Naive thymus-derived CD4-positive, alpha-beta T cell (primary cell): Measurements from ENCODE around the gene CYP27C1. TPM values are rescaled to one million over a fixed set of nuclear protein-coding genes. Genes with fewer than 3 reads are reported as not detected.

Experiments
- ATAC-seq: fragments of 150-1000 bp; cut with Tn5 transposase; 2 replicates; pipeline ENCODE4 v1.10.0; 2021; ENCODE audit warnings: mild to moderate bottlenecking, moderate library complexity
- CTCF ChIA-PET: fragments of 350-600 bp; sonication (Branson Sonifier 250); formaldehyde crosslinking; loops from one replicate; lab custom pipeline; 2021; ENCODE audit warnings: antibody characterized with exemption; lab: Charles Lee
- POLR2A ChIA-PET: fragments of 350-600 bp; sonication (Branson Sonifier 250); formaldehyde crosslinking; loops from one replicate; lab custom pipeline; 2021; ENCODE audit warnings: antibody characterized with exemption, inconsistent platforms; lab: Charles Lee
- DNase-seq, 9 donors: peaks; one replicate each; pipeline versions ENCODE4 v3.0.0 to v3.0.0-alpha.2; 2020 to 2022; ENCODE audit warnings: mixed read lengths in 1 of 9
- H3K27ac ChIP-seq: one replicate; pipeline ENCODE4 v1.7.0; 2013; ENCODE audit warnings: mild to moderate bottlenecking, low read depth, low read length, moderate library complexity
- H3K27me3 ChIP-seq, 2 donors: one replicate each; pipeline ENCODE4 v1.7.0; 2013; ENCODE audit warnings: low read length in 2 of 2, mild to moderate bottlenecking in 2 of 2, moderate library complexity in 2 of 2; ENCODE audit not compliant: control insufficient read depth in 2 of 2, insufficient read depth in 2 of 2
- H3K36me3 ChIP-seq, 3 experiments: 1 replicate in 2 of 3; 2 replicates in 1 of 3; pipeline ENCODE4 v1.7.0; 2013; ENCODE audit warnings: low read length in 3 of 3, mild to moderate bottlenecking in 3 of 3, moderate library complexity in 1 of 3; ENCODE audit not compliant: insufficient read depth in 3 of 3, control insufficient read depth in 2 of 3
- H3K4me1 ChIP-seq, 2 donors: one replicate each; pipeline ENCODE4 v1.7.0; 2013; ENCODE audit warnings: low read length in 2 of 2, mild to moderate bottlenecking in 2 of 2, moderate library complexity in 1 of 2; ENCODE audit not compliant: control insufficient read depth in 2 of 2, insufficient read depth in 2 of 2
- H3K4me3 ChIP-seq: 2 replicates; pipeline ENCODE4 v1.7.0; 2013; ENCODE audit warnings: mild to moderate bottlenecking, low read length
- H3K9me3 ChIP-seq, 3 experiments: 1 replicate in 2 of 3; 2 replicates in 1 of 3; pipeline ENCODE4 v1.7.0; 2013; ENCODE audit warnings: low read length in 3 of 3; ENCODE audit not compliant: control insufficient read depth in 2 of 3
- H3K27ac Mint-ChIP-seq, 9 donors: one replicate each; pipeline ENCODE4 v1.8.0; 2020 to 2022; ENCODE audit warnings: mixed read lengths in 9 of 9, mild to moderate bottlenecking in 8 of 9, moderate library complexity in 5 of 9, inconsistent platforms in 2 of 9
- H3K27me3 Mint-ChIP-seq, 5 donors: one replicate each; pipeline ENCODE4 v1.8.0; 2021 to 2022; ENCODE audit warnings: mixed read lengths in 5 of 5, mild to moderate bottlenecking in 1 of 5
- H3K36me3 Mint-ChIP-seq, 5 donors: one replicate each; pipeline ENCODE4 v1.8.0; 2020 to 2022; ENCODE audit warnings: mixed read lengths in 5 of 5, mild to moderate bottlenecking in 3 of 5, inconsistent platforms in 1 of 5
- H3K4me1 Mint-ChIP-seq, 7 donors: one replicate each; pipeline ENCODE4 v1.8.0; 2020 to 2022; ENCODE audit warnings: mixed read lengths in 7 of 7, mild to moderate bottlenecking in 3 of 7, inconsistent platforms in 1 of 7
- H3K4me3 Mint-ChIP-seq, 10 donors: one replicate each; pipeline ENCODE4 v1.8.0; 2020 to 2022; ENCODE audit warnings: mild to moderate bottlenecking in 10 of 10, mixed read lengths in 10 of 10, moderate library complexity in 6 of 10, inconsistent platforms in 2 of 10
- H3K9me3 Mint-ChIP-seq, 11 donors: one replicate each; pipeline ENCODE4 v1.8.0; 2020 to 2022; ENCODE audit warnings: mixed read lengths in 11 of 11, mild to moderate bottlenecking in 4 of 11, inconsistent platforms in 1 of 11, moderate library complexity in 1 of 11
- intact Hi-C, 2 donors: fragments of 100-400 bp; cut with micrococcal nuclease; formaldehyde crosslinking; loops; one replicate each; pipeline ENCODE4 v1.15.1; 2023
- polyA plus RNA-seq, 2 donors: library from polyadenylated mRNA; unstranded; fragments of 300-500 nt; fragmentation: Illumina TruSeq; gene quantifications; one replicate each; pipeline ENCODE4 v1.2.3, GENCODE V29; 2021
- total RNA-seq, 6 experiments: library from RNA in 5 of 6; stranded (reverse) in 5 of 6; gene quantifications; 1 replicate in 5 of 6; 2 replicates in 1 of 6; pipeline ENCODE4 v1.2.3 and lab custom pipeline; 2021 to 2026

Gene CYP27C1
- total and polyA plus RNA-seq, 7 experiments from 2014 or later, result not detected

- Mint-ChIP-seq H3K4me1 (peaks cover 0 to 5% (median 0%) of the 10 kb centered on the region in 7 donors), H3K9me3 (no peaks in the 10 kb centered on the region), H3K36me3 (no peaks in the 10 kb centered on the region), H3K27ac (no peak overlapping the region), H3K4me3 (no peak overlapping the region), H3K27me3 (peaks cover 0 to 19% (median 8%) of the 10 kb centered on the region in 5 donors)
- Histone ChIP-seq H3K27me3 (no peaks in the 10 kb centered on the region), H3K27ac (no peak overlapping the region), H3K4me1 (no peaks in the 10 kb centered on the region), H3K4me3 (no peak overlapping the region), H3K9me3 (no peaks in the 10 kb centered on the region), H3K36me3 (no peaks in the 10 kb centered on the region)
- DNase-seq (no peak), ATAC-seq (no peak)
- CTCF ChIA-PET, result no interaction called here
- POLR2A ChIA-PET, result no interaction called here
- intact Hi-C loops, result no loop called here
Observed at GRCh38 chr2:127201452-127201851, 18.6 kb downstream of the CYP27C1 start.

GRCh38 chr2:127200962-127201361 is 19.1 kb downstream of the CYP27C1 start:
- H3K4me3 ChIP-seq, result no peak overlapping the region
- DNase-seq (no peak), ATAC-seq (no peak)
- intact Hi-C loops, result no loop called here
- H3K36me3 ChIP-seq, result no peaks in the 10 kb centered on the region
- no peaks in the 10 kb centered on the region for H3K4me1 ChIP-seq
- peaks cover 0 to 14% (median 3%) of the 10 kb centered on the region in 5 donors for H3K27me3 Mint-ChIP-seq
- H3K27ac ChIP-seq, result no peak overlapping the region
- H3K4me3 Mint-ChIP-seq, result no peak overlapping the region
- H3K27ac Mint-ChIP-seq, result no peak overlapping the region
- H3K36me3 Mint-ChIP-seq, result no peaks in the 10 kb centered on the region
- H3K9me3 Mint-ChIP-seq, result no peaks in the 10 kb centered on the region
- H3K27me3 ChIP-seq, result no peaks in the 10 kb centered on the region
- CTCF ChIA-PET, result no interaction called here
- POLR2A ChIA-PET, result no interaction called here
- peaks cover 0 to 5% (median 0%) of the 10 kb centered on the region in 7 donors for H3K4me1 Mint-ChIP-seq
- H3K9me3 ChIP-seq, result no peaks in the 10 kb centered on the region

GRCh38 chr2:127199223-127199622 is 20.9 kb downstream of the CYP27C1 start:
- no peaks in the 10 kb centered on the region for H3K9me3 ChIP-seq
- Mint-ChIP-seq H3K27me3 (peaks cover 0 to 8% (median 0%) of the 10 kb centered on the region in 5 donors), H3K9me3 (no peaks in the 10 kb centered on the region), H3K4me1 (peaks cover 0 to 5% (median 0%) of the 10 kb centered on the region in 7 donors), H3K36me3 (no peaks in the 10 kb centered on the region), H3K4me3 (no peak overlapping the region), H3K27ac (no peak overlapping the region)
- ATAC-seq (no peak), DNase-seq (no peak)
- H3K27ac ChIP-seq, result no peak overlapping the region
- ChIA-PET POLR2A (no interaction called here), CTCF (interaction anchor here (1.0 kb wide), 1 partner anchor 95 kb away, joined by 3 read pairs; the partner anchor contains the start of gene ERCC3)
- no peaks in the 10 kb centered on the region for H3K36me3 ChIP-seq
- H3K4me1 ChIP-seq, result no peaks in the 10 kb centered on the region
- no peak overlapping the region for H3K4me3 ChIP-seq
- no peaks in the 10 kb centered on the region for H3K27me3 ChIP-seq
- intact Hi-C loops, result loop anchor here in 1 of 2 donors (5.0 kb wide), 1 partner anchor 218 kb away; the partner anchor contains the start of gene PROC

- H3K4me3 ChIP-seq, result no peak overlapping the region
- DNase-seq (peak; percentile 15 to 46 (median 32)), ATAC-seq (peak; percentile 89)
- no peaks in the 10 kb centered on the region for H3K36me3 Mint-ChIP-seq
- CTCF ChIA-PET, result interaction anchor here (0.7 to 1.4 kb wide), 3 partner anchors 281 to 452 kb away, joined by 3 to 13 read pairs (median 4); no protein-coding TSS in a partner anchor
- POLR2A ChIA-PET, result no interaction called here
- no peaks in the 10 kb centered on the region for H3K9me3 ChIP-seq
- H3K4me1 ChIP-seq, result no peaks in the 10 kb centered on the region
- H3K36me3 ChIP-seq, result no peaks in the 10 kb centered on the region
- H3K27ac Mint-ChIP-seq, result peak overlapping the region in 2 of 9 donors; percentile 10 to 39
- H3K27ac ChIP-seq, result no peak overlapping the region
- H3K27me3 ChIP-seq, result no peaks in the 10 kb centered on the region
- H3K27me3 Mint-ChIP-seq, result peaks cover 0 to 4% (median 0%) of the 10 kb centered on the region in 5 donors
- H3K4me1 Mint-ChIP-seq, result peaks cover 0 to 5% (median 0%) of the 10 kb centered on the region in 7 donors
- peak overlapping the region; percentile 66 to 85 (median 77) for H3K4me3 Mint-ChIP-seq
- H3K9me3 Mint-ChIP-seq, result peaks cover 0 to 3% (median 0%) of the 10 kb centered on the region in 11 donors
- intact Hi-C loops, result loop anchor here (1.0 to 5.0 kb wide), 3 partner anchors 220 to 452 kb away; partner anchors contain the start of gene PROC (in 1 of the 2)
Observed at GRCh38 chr2:127197475-127198385, 22.4 kb downstream of the CYP27C1 start.

GRCh38 chr2:127196998-127197397 is 23.1 kb downstream of the CYP27C1 start:
- H3K27ac Mint-ChIP-seq, result no peak overlapping the region
- no peaks in the 10 kb centered on the region for H3K4me1 ChIP-seq
- H3K9me3 ChIP-seq, result no peaks in the 10 kb centered on the region
- intact Hi-C loops, result loop anchor here (1.0 to 5.0 kb wide), 3 partner anchors 220 to 452 kb away; partner anchors contain the start of gene PROC (in 1 of the 2)
- peak; percentile 32 for ATAC-seq
- POLR2A ChIA-PET, result no interaction called here
- H3K27me3 ChIP-seq, result no peaks in the 10 kb centered on the region
- no peak for DNase-seq
- H3K4me3 ChIP-seq, result no peak overlapping the region
- peaks cover 0 to 4% (median 0%) of the 10 kb centered on the region in 5 donors for H3K27me3 Mint-ChIP-seq
- H3K4me3 Mint-ChIP-seq, result peak overlapping the region in 3 of 10 donors; percentile 76 to 84 (median 83)
- H3K27ac ChIP-seq, result no peak overlapping the region
- no peaks in the 10 kb centered on the region for H3K36me3 ChIP-seq
- no peaks in the 10 kb centered on the region for H3K36me3 Mint-ChIP-seq
- peaks cover 0 to 5% (median 0%) of the 10 kb centered on the region in 7 donors for H3K4me1 Mint-ChIP-seq
- CTCF ChIA-PET, result interaction anchor here (0.7 to 1.4 kb wide), 3 partner anchors 282 to 453 kb away, joined by 3 to 13 read pairs (median 4); no protein-coding TSS in a partner anchor
- peaks cover 0 to 3% (median 0%) of the 10 kb centered on the region in 11 donors for H3K9me3 Mint-ChIP-seq

- Histone ChIP-seq H3K9me3 (no peaks in the 10 kb centered on the region), H3K27ac (no peak overlapping the region), H3K27me3 (no peaks in the 10 kb centered on the region), H3K36me3 (no peaks in the 10 kb centered on the region), H3K4me1 (no peaks in the 10 kb centered on the region), H3K4me3 (no peak overlapping the region)
- peaks cover 0 to 5% (median 0%) of the 10 kb centered on the region in 7 donors for H3K4me1 Mint-ChIP-seq
- ChIA-PET POLR2A (no interaction called here), CTCF (interaction anchor here (1.2 to 1.4 kb wide), 2 partner anchors 283 to 454 kb away, joined by 3 to 13 read pairs; no protein-coding TSS in a partner anchor)
- H3K36me3 Mint-ChIP-seq, result no peaks in the 10 kb centered on the region
- no peak for DNase-seq
- intact Hi-C loops, result loop anchor here in 1 of 2 donors (5.0 kb wide), 1 partner anchor 221 kb away; the partner anchor contains the start of gene PROC
- H3K4me3 Mint-ChIP-seq, result peak overlapping the region in 1 of 10 donors; percentile 76
- no peak overlapping the region for H3K27ac Mint-ChIP-seq
- peaks cover 0 to 3% (median 0%) of the 10 kb centered on the region in 11 donors for H3K9me3 Mint-ChIP-seq
- H3K27me3 Mint-ChIP-seq, result peaks cover 0 to 4% (median 0%) of the 10 kb centered on the region in 5 donors
- no peak for ATAC-seq
Observed at GRCh38 chr2:127196549-127196948, 23.6 kb downstream of the CYP27C1 start.
